SK-N-DZ (cell line): ENCODE data around the gene SEMA5B.

ENCODE experiments used
- DNase-seq: peaks from one replicate; pipeline ENCODE4 v3.0.0-alpha.2; 2015; ENCODE audit warnings: low spot score

Gene SEMA5B

GRCh38 chr3:122893754-122894668, 133.6 kb downstream of the SEMA5B start:
- DNase-seq, result no peak

DNA sequence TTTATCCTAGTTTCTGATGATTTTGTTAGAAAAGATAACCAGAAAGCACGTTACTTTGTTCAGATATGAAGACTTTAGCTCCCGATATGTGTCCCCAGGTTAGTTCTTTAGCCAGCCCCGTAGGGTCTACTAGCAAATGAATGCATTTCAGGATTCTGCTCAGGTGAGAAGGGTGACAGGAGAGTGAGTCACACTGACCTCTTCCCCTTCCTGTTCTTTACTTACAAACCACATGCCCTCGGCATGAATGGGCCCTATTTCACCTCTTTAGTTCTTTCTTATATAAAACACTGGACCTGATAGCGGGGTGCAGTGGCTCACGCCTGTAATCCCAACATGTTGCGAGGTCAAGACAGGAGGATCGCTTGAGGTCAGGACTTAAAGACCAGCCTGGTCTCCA, 134.3 kb downstream of the SEMA5B start:
- no peak for DNase-seq

- no peak for DNase-seq
Observed at GRCh38 chr3:122892118-122892960, 135.2 kb downstream of the SEMA5B start.

DNA sequence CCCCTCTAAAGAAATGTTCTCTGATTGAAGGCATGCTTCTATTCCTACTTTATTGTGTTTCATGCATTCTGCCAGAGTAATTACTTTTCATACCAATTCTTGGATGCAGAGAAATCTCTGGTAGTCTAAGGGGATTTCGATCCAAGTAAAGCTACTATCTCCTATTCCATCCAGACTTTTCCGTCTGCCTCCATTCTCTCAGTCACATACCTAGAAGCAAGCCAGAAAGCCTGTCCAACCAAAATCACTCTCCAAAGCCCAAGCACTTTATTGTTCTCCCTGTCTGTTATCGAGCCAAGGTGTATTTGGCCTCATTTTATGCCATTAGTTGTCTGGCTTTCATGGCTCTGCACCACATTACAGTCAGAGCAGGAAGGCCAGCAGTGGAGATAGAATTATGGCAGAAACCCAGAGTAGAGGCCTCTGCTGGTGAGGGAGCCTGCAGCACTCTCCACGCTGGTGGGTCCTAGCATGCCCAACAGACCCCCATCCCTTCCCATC, 136.8 kb downstream of the SEMA5B start:
- DNase-seq, result no peak

- no peak for DNase-seq
Observed at GRCh38 chr3:122890077-122890719, 137.4 kb downstream of the SEMA5B start.

DNA sequence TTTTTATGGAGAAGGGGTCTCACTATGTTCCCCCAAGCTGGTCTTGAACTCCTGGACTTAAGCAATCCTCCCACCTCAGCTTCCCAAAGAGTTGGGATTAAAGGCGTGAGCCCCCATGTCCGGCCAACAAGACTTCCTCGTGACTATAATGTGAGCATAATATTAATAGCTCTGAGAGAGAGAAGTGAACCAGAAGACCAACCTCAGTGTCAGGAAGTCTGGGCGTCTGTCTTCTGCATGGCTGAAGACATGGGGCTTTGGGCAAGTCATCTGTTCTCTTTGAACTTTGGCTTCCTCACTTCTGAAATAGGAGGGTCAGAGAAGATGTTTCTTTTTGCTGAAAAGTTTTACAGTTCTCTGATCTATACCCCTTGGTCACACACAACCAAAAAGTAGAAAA, 140.6 kb downstream of the SEMA5B start:
- no peak for DNase-seq

DNA sequence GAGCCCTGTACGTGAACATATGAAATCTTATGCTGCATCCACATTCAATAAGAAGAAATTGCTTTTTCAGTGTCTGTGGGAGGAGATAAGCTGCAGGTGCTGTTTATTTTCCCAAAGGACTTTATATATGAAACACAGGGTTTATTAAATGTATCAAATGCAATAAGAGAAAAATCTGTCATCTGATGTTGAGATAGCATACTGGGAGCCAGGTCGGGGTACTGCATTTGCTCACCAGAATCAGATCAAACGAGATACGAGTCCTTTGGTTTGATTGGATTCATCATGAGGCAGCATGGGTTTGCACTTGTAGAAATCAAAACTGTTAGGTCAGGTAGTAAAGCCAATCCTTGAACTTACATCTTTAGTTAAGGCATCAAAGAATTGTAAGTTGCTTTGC, 141.3 kb downstream of the SEMA5B start:
- DNase-seq, result peak; percentile 64

- DNase-seq, result no peak
Observed at GRCh38 chr3:122882361-122882947, 145.1 kb downstream of the SEMA5B start.

GRCh38 chr3:122880624-122881023, 146.9 kb downstream of the SEMA5B start:
- no peak for DNase-seq

- DNase-seq, result no peak
Observed at GRCh38 chr3:122880173-122880572, 147.4 kb downstream of the SEMA5B start.

DNA sequence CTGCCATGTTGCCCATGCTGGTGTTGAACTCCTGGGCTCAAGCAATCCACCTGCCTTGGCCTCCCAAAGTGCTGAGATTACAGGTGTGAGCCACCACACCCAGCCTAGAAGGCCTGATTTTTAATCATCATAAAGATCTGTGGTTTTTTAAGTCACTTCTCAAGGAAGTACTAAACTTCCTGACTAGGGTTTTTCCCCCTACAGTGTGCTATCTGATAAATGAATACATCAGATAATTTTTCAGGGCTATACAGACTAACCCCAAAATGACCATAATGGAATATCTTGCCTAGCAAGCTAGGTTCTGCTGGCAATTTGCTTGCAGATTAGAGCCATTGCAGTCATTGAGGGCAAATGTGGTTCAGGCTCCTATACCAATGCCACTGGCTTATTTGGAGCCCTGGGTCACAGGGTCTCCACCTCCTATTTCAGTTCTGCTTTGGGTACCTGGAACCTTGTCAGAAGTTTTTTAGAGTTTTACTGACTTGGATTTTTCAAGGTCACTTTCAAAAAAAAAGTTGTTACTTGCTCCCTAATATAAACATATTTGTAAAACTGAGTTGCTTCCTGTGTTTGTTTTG, 151.9 kb downstream of the SEMA5B start:
- DNase-seq, result no peak

GRCh38 chr3:122873741-122874515, 153.6 kb downstream of the SEMA5B start:
- DNase-seq, result peak; percentile 23

GRCh38 chr3:122868322-122868721, 159.2 kb downstream of the SEMA5B start:
- no peak for DNase-seq

DNA sequence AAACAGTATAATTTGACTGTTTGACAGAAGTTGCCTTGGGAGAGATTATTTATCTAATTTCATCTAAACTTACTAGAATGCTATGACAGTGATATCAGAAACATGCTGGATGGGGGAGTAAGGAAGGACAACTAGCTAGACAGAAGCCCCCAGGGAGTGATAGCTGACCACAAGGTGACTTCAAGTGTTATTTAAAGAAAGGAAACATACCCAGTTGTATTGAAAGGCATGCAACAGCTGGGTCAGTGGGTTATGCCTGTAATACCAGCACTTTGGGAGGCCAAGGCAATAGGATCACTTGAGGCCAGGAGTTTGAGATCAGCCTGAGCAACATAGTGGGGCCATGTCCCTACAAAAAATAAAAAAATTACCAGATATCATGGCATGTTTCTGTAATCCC, 163.1 kb downstream of the SEMA5B start:
- DNase-seq, result no peak

GRCh38 chr3:122862381-122862780, 165.2 kb downstream of the SEMA5B start:
- DNase-seq, result no peak
